Caco-2 (cell line): ENCODE results near the gene ARHGAP5. TPM values are rescaled to one million over a fixed set of nuclear protein-coding genes. Genes with fewer than 3 reads are reported as not detected.

Experiments used
- BruUV-seq: library from RNA; stranded (reverse); fragments of 400-500 nt; replicated peaks from 2 replicates; lab custom pipeline; 2021; lab: Mats Ljungman, UMichigan
- CTCF ChIA-PET: fragments of 300-600 bp; sonication (Branson Sonifier 250); formaldehyde crosslinking; loops from one replicate; lab custom pipeline; 2022; ENCODE audit warnings: antibody characterized with exemption; lab: Charles Lee
- POLR2A ChIA-PET: fragments of 300-600 bp; sonication (Branson Sonifier 250); formaldehyde crosslinking; loops from one replicate; lab custom pipeline; 2022; ENCODE audit warnings: antibody characterized with exemption; lab: Charles Lee
- DNase-seq, 2 experiments: peaks; one replicate each; pipeline versions ENCODE4 v3.0.0 to v3.0.0-alpha.2; 2020 to 2022
- H3K27me3 ChIP-seq: replicated peaks from 2 replicates; pipeline ENCODE4 v1.6.0; 2011; ENCODE audit warnings: low read length; ENCODE audit not compliant: control insufficient read depth, insufficient read depth
- H3K36me3 ChIP-seq: 2 replicates; pipeline ENCODE4 v1.5.1; 2011; ENCODE audit warnings: low read length; ENCODE audit not compliant: control insufficient read depth, insufficient read depth
- H3K4me1 ChIP-seq: fragments of 250-450 bp; sonication (Bioruptor Pico); 2 replicates; pipeline ENCODE4 v1.5.1; 2020; ENCODE audit warnings: mild to moderate bottlenecking
- H3K4me3 ChIP-seq: 2 replicates; pipeline ENCODE4 v1.5.1; 2011; ENCODE audit warnings: low read depth, mild to moderate bottlenecking, control low read depth, low read length
- H3K9me3 ChIP-seq: fragments of 250-450 bp; sonication (Bioruptor Pico); 2 replicates; pipeline ENCODE4 v1.5.1; 2020; ENCODE audit warnings: mild to moderate bottlenecking, moderate library complexity
- H3K27ac Mint-ChIP-seq: one replicate; pipeline ENCODE4 v1.8.0; 2022; ENCODE audit warnings: mixed read lengths; ENCODE audit not compliant: unreplicated experiment
- H3K27me3 Mint-ChIP-seq: one replicate; pipeline ENCODE4 v1.8.0; 2022; ENCODE audit warnings: mixed read lengths; ENCODE audit not compliant: insufficient read depth, unreplicated experiment
- H3K36me3 Mint-ChIP-seq: one replicate; pipeline ENCODE4 v1.8.0; 2022; ENCODE audit warnings: mild to moderate bottlenecking, mixed read lengths; ENCODE audit not compliant: insufficient read depth, unreplicated experiment
- H3K4me1 Mint-ChIP-seq: one replicate; pipeline ENCODE4 v1.8.0; 2022; ENCODE audit warnings: low read depth, mixed read lengths; ENCODE audit not compliant: unreplicated experiment
- H3K4me3 Mint-ChIP-seq: one replicate; pipeline ENCODE4 v1.8.0; 2022; ENCODE audit warnings: mild to moderate bottlenecking, moderate library complexity, mixed read lengths; ENCODE audit not compliant: unreplicated experiment
- H3K9me3 Mint-ChIP-seq: one replicate; pipeline ENCODE4 v1.8.0; 2022; ENCODE audit warnings: mixed read lengths; ENCODE audit not compliant: unreplicated experiment
- intact Hi-C: fragments of 100-400 bp; cut with micrococcal nuclease; formaldehyde crosslinking; loops from one replicate; pipeline ENCODE4 v1.10.0; 2022; ENCODE audit not compliant: unreplicated experiment
- total RNA-seq: library from RNA; stranded (reverse); gene quantifications from 2 replicates; pipeline ENCODE4 v1.2.3, GENCODE V29; 2022
- TF ChIP-seq, protein P1 (sequence below), 2 experiments: fragments of 200-600 bp in 1 of 2; IDR thresholded peaks; 1 replicate in 1 of 2; 2 replicates in 1 of 2; pipeline versions ENCODE4 v1.5.1 to v1.8.0; 2011 to 2022; ENCODE audit warnings: antibody characterized with exemption in 1 of 2, control low read depth in 1 of 2, inconsistent platforms in 1 of 2, low read depth in 1 of 2, low read length in 1 of 2, mild to moderate bottlenecking in 1 of 2, moderate library complexity in 1 of 2; ENCODE audit not compliant: insufficient read depth in 1 of 2, severe bottlenecking in 1 of 2, unreplicated experiment in 1 of 2

Gene ARHGAP5
- total RNA-seq, 1 experiment from 2014 or later = 165 TPM

DNA sequence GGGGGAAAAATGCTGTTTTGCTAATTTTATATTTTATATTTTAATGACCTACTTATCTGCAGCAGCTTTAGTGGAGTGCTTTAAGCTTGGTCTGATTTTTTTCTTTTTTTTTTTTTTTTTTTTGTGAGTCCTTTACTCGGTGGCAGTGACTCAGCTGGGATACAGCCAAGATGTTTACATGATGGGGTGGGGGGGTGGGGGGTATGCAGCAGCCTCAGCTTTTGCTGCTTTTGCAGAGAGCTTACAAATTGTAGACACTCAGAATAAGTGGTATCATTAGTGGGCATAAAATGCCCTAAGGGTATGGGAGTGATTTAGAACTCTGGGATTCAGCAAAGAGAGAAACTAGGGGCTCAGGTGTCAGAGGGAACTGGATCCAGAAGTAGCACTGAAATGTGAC, 38.2 kb upstream of the ARHGAP5 start:
- Histone ChIP-seq H3K4me3 (no peak overlapping the region), H3K27me3 (no peaks in the 10 kb centered on the region), H3K4me1 (no peaks in the 10 kb centered on the region), H3K36me3 (no peaks in the 10 kb centered on the region), H3K9me3 (no peaks in the 10 kb centered on the region; the same call in 1 of the 2 replicates)
- no peaks in the 10 kb centered on the region for H3K27me3 Mint-ChIP-seq
- ChIA-PET POLR2A (no interaction called here), CTCF (no interaction called here)
- intact Hi-C loops = no loop called here
- no peaks in the 10 kb centered on the region for H3K9me3 Mint-ChIP-seq
- no peaks in the 10 kb centered on the region for H3K4me1 Mint-ChIP-seq
- H3K4me3 Mint-ChIP-seq = no peak overlapping the region
- no peaks in the 10 kb centered on the region for H3K36me3 Mint-ChIP-seq
- no TSS peak for BruUV-seq
- TF ChIP-seq, protein P1, sequence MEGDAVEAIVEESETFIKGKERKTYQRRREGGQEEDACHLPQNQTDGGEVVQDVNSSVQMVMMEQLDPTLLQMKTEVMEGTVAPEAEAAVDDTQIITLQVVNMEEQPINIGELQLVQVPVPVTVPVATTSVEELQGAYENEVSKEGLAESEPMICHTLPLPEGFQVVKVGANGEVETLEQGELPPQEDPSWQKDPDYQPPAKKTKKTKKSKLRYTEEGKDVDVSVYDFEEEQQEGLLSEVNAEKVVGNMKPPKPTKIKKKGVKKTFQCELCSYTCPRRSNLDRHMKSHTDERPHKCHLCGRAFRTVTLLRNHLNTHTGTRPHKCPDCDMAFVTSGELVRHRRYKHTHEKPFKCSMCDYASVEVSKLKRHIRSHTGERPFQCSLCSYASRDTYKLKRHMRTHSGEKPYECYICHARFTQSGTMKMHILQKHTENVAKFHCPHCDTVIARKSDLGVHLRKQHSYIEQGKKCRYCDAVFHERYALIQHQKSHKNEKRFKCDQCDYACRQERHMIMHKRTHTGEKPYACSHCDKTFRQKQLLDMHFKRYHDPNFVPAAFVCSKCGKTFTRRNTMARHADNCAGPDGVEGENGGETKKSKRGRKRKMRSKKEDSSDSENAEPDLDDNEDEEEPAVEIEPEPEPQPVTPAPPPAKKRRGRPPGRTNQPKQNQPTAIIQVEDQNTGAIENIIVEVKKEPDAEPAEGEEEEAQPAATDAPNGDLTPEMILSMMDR (IDR thresholded peaks at IDR 0.05; ENCODE audit: insufficient read depth in 1 of 2, low read depth in 1 of 2, low read length in 1 of 2, severe bottlenecking in 1 of 2, unreplicated experiment in 1 of 2) = no peak
- no peak for DNase-seq
- H3K27ac Mint-ChIP-seq = no peak overlapping the region

DNA sequence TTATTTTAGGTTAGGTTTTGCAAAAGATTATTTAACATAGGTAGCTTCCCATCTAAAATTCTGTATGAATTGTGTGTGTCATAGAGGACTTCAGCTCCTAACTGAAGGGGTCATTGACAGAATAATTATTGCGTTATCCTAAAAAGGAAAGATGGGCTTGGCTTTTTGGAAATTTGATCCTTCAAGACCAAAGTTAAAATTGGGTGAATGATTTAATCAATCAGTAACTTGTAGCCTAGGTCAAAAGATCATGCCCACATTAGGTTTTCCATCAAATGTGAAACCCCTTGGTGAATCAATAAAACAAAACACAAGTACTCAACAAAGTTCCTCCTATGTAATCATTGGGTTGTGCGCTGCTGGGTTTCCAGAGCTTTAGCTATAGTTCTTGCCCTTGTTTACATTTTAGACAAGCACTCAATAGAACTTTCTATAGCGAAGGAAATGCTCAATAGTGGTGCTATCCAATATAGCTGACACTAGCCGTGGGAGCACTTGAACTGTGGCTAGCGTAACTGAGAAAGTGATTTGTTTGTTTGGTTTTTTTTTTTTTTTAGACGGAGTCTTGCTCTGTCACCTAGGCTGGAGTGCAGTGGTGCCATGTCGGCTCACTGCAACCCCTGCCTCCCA, 37.6 kb upstream of the ARHGAP5 start:
- no peaks in the 10 kb centered on the region; the same call in 1 of the 2 replicates for H3K9me3 ChIP-seq
- H3K27ac Mint-ChIP-seq = no peak overlapping the region
- H3K4me1 ChIP-seq = no peaks in the 10 kb centered on the region
- POLR2A ChIA-PET = no interaction called here
- no peaks in the 10 kb centered on the region for H3K27me3 Mint-ChIP-seq
- no TSS peak for BruUV-seq
- intact Hi-C loops = no loop called here
- CTCF ChIA-PET = no interaction called here
- no peaks in the 10 kb centered on the region for H3K36me3 ChIP-seq
- H3K9me3 Mint-ChIP-seq = no peaks in the 10 kb centered on the region
- DNase-seq = no peak
- no peaks in the 10 kb centered on the region for H3K27me3 ChIP-seq
- TF ChIP-seq, protein P1 (IDR thresholded peaks at IDR 0.05; ENCODE audit: insufficient read depth in 1 of 2, low read depth in 1 of 2, low read length in 1 of 2, severe bottlenecking in 1 of 2, unreplicated experiment in 1 of 2) = no peak
- no peaks in the 10 kb centered on the region for H3K36me3 Mint-ChIP-seq
- no peak overlapping the region for H3K4me3 ChIP-seq
- H3K4me3 Mint-ChIP-seq = no peak overlapping the region
- no peaks in the 10 kb centered on the region for H3K4me1 Mint-ChIP-seq

DNA sequence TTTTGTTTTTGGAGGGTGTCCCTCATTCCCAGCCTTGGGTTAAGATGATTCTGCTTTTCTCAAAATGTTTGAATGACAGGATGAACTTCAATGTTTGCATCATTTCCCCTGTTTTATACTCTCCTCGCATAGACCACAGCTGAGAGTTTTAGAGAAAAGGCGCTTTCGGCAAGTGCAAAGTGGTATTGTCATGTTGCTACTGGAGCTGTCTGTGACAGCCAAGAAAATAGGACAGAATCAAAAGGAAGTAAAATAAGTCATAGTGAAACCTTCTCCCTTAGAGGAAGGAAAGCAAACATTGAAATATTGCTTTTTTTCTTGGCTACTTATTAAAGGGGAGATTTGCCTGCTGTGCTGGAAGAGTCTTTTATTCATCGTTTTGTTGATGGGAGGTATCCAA, 33.5 kb upstream of the ARHGAP5 start:
- no peaks in the 10 kb centered on the region; the same call in 1 of the 2 replicates for H3K9me3 ChIP-seq
- no peak overlapping the region for H3K4me3 ChIP-seq
- no peaks in the 10 kb centered on the region for H3K9me3 Mint-ChIP-seq
- H3K4me1 ChIP-seq = no peaks in the 10 kb centered on the region
- no TSS peak for BruUV-seq
- TF ChIP-seq, protein P1 (IDR thresholded peaks at IDR 0.05; ENCODE audit: insufficient read depth in 1 of 2, low read depth in 1 of 2, low read length in 1 of 2, severe bottlenecking in 1 of 2, unreplicated experiment in 1 of 2) = no peak
- no peak overlapping the region for H3K4me3 Mint-ChIP-seq
- no peaks in the 10 kb centered on the region for H3K4me1 Mint-ChIP-seq
- H3K36me3 ChIP-seq = no peaks in the 10 kb centered on the region
- H3K27me3 ChIP-seq = no peaks in the 10 kb centered on the region
- intact Hi-C loops = no loop called here
- H3K27me3 Mint-ChIP-seq = no peaks in the 10 kb centered on the region
- ChIA-PET CTCF (no interaction called here), POLR2A (no interaction called here)
- no peaks in the 10 kb centered on the region for H3K36me3 Mint-ChIP-seq
- no peak for DNase-seq
- H3K27ac Mint-ChIP-seq = no peak overlapping the region
